TTC549 (cell line): ENCODE measurements around the gene PLIN5.

Experiments
- FAIRE-seq: peaks from 2 replicates; lab custom pipeline; 2012; peaks lifted over from hg19 to GRCh38; lab: Jason Lieb, UNC

Gene PLIN5

GRCh38 chr19:4534836-4535658 lies at the start of gene PLIN5:
PLIN5 (minus strand) TSS chr19:4535224; CDS start chr19:4534074, 1,150 bp downstream.
- no peak for FAIRE-seq

DNA sequence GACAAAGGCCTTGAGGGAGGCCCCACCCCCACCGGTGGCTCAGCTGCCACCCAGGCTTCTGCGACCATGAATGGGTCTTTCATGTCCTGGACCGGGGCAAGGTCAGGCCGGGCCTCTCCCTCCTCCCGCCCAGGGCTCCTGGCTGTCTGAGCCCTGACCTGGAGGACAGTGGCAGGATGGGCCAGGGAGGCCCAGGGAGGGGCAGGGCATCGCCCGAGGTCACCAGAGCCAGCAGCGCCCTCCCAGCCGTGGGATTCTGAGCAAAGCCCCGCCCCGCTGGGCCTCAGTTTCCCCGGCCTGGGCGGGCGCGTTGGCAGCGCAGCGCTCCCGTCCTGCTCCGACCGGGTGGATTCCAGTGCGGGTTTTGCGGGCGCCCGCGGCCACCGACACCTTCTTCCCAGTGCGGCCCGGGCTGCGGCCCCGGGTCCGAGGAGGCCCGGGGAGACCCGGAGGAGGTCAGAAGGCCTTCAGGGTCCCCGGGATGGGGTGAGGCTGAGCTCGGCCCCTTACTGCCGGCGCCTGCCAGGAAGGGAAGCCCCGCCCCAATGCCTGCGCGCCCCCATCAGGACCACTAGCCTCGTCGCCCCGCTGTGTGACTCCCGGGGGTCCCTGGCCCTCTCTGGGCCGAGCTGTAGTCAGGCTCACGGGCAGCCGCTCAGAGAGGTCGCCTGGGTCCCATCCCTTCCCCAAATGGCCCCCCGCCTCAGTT lies 49.1 kb upstream of the PLIN5 start:
- no peak for FAIRE-seq

- FAIRE-seq = no peak
Observed at GRCh38 chr19:4582980-4583842, 48.2 kb upstream of the PLIN5 start.

DNA sequence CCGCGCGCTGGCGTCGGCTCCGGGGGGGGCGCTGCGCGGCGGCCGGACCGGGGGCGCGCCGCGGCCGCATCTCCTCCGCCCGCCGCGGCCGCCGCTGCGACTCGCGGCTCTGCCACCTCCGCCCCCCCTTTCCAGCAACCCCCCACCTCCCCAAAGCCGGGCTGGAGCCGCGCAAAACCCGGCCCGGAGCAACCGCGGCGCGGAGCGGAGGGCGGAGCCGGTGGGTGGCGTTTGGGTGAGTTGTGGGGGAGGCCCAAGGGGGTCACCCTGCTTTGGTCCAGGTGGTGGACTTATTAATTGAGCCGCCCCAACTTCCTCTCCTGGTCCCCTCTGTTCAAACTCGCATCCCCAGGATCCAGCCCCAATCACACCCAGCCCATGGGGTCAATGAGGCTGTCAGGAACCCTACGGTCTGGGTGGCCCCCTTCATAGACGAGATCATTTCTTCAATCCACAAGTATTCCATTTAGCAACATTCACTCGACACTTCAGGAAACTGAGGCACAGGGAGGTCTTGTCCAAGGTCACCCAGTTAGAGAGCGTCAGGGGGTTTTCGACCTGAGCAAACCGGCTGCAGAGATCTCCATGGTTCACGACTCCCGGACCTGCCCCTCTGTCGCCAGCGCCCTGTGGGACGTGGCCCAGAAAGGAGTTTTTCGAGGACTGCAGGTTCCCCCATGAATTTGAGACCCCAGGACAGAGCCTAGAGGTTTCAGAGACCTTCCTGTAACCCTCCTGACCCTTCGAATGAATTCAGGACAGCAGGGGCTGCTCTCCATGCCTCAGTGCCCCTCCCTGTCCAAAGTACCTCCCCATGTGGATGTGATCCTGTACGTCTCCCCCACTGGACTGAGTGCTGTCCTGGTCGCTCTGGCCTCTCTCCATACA lies 46.9 kb upstream of the PLIN5 start:
- no peak for FAIRE-seq

GRCh38 chr19:4580961-4581665 lies 46.1 kb upstream of the PLIN5 start:
- FAIRE-seq = no peak

DNA sequence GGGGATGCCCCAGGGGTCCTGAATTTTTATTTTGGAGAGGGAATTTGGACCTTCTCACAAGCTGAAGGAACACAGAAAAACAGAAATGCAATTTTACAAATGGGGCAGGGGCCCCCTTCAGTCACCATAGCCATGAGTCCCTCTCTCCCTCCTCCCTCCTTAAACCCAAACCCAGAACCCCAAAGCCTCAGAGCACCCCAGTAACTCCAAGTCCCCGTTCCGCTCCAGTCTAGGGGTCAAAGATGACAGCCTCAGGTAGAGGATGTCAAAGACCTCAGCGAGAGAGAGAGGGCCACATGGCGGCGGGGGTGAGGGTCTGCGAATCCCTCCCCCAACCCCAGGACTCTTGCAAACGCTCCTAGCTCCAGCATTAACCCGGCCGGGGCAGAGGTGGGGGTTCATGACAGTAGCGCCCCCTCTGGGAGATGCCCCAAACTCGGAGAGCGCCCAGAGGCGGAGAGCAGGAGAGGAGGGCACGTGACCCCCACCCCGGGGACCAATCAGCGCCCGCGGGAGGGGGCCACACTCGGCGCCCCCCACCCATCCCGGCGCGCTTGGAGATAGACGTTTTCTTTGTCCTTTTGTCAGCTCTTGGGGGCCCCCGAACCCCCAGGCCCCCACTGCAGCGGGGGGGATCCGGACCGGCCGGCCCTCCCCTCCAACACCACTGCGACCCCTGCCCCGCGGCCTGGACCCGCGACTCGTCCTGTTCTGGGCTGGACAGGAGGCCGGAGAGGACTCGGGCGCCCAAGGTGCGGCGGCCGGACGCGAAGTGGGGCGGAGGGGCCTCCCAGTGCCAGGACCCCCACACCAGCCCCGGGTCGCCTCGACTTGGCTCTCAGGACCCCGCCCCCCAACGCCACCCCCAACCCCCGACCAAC lies 45.2 kb upstream of the PLIN5 start:
- FAIRE-seq = no peak

DNA sequence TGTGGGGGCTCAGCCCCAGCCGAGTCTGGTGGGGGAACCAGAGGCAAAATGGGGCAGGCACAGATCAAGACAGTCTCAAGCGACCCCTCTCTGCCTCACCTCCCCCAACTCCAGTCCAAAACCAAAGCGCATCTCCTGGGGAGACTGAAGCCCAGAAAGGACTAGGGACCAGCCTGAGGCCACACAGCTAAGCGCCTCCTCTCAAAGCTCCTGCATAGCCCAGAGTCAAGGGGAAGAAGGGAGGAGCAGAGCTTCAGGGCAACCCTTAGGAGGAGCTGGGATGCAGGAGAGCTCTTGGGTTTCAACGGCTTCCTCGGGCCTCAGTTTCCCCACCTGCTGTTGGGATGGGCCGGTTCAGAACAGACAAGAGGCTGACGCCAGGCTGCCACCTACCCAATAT lies 44.4 kb upstream of the PLIN5 start:
- FAIRE-seq = no peak

DNA sequence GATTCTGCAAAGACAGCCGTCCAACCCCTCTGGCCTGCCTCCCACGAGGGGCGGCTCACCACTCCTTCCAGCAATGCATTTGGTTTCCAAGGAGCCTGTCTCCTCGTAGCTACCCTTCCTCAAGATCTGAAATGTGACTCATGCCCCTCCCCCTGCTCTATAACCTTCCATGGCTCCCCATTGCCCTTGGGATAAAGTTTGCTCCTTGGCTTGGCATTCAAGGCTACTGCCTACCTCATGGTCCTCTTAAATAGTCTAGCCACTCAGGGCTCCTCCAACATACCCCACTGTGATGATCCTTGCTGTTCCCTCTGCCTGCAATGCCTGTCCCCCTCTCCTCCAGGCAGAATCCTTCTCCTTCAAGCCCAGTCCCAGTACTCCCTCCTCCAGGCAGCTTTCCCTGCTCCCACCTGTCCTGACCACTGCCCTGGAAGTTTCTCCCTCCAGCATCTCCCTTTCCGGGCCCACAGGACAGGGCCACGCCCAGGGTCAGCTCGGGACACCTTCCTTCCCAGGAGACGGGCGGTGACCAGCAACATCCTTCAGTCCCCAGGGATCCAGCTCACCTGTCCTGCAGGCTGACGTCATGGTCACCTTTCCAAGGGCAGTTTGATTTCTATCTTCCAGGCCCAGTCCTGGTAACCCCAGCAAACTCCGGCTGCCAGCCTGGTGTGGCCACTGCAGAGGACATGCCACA lies 43.7 kb upstream of the PLIN5 start:
- no peak for FAIRE-seq

GRCh38 chr19:4577020-4577782 lies 42.2 kb upstream of the PLIN5 start:
- no peak for FAIRE-seq

GRCh38 chr19:4576016-4576933 lies 41.3 kb upstream of the PLIN5 start:
- no peak for FAIRE-seq

- no peak for FAIRE-seq
Observed at GRCh38 chr19:4575267-4576015, 40.4 kb upstream of the PLIN5 start.

GRCh38 chr19:4573682-4574081 lies 38.7 kb upstream of the PLIN5 start:
- FAIRE-seq = no peak

DNA sequence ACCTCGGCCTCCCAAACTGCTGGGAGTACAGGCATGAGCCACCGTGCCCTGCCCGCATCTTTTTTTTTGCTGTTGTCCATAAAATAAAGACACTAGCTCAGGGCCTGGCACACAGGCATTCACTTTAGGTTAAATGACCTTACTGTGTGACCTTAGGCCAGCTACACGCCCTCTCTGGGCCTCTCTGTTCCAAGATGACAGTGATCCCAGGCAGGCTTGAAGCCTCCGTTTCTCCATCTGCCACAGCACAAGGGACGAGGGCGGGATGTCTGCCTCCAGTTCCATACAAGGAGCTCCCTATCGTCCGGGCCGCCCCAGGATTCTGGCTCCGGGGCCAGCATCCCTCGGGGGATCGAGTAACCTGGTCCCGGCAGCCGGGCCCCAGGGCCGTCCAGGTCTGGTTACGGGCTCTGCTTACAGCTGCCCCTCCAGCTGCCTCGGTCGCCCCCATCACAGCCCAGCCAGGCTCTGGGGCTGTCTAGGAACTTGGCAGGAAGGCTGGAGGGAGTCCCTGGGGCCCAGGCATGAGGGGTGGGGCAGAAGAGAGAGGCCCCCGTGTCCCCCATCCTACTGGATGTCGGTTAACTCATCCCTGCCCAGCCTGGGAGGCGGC lies 36.4 kb upstream of the PLIN5 start:
- FAIRE-seq = no peak

- FAIRE-seq = no peak
Observed at GRCh38 chr19:4570916-4571304, 35.9 kb upstream of the PLIN5 start.

DNA sequence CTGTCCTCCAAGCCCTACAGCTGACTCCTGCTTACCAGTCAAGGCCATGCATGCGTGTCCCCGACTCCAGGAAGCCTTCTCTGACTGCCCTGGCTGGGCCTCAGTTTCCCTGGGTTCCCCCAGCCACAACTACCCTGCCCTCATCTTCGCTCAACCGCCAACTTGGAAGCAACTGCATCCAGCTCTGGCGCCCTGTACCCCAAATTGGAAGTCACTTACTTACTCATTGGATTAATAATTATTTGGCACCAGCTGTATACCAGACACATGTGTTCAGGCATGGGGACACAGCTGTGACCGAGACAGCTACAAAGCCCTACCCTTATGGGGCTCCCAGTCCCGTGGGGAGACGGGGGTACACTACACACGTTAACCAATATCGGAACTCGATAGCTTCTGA lies 35.4 kb upstream of the PLIN5 start:
- FAIRE-seq = no peak

DNA sequence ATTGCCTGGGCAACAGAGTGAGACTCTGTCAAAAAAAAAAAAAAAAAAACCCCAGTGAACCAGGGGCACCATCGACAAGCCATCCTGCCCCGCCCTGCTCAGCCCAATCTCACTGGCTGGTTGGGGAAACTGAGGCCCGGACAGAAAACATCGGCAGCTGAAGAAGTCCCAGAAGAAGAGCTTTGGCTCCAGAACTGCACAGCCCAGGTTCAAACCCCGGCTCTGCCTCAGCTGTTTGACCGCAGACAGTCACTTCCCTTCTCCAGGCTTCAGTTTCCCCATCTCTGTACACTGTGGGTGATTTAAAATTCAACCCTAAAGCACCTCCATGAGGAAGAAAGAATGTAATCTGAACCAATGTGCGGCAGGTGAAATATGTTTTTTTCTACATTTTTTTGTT lies 33.9 kb upstream of the PLIN5 start:
- no peak for FAIRE-seq
